ENCODE measurements around the gene INO80D.

DNA sequence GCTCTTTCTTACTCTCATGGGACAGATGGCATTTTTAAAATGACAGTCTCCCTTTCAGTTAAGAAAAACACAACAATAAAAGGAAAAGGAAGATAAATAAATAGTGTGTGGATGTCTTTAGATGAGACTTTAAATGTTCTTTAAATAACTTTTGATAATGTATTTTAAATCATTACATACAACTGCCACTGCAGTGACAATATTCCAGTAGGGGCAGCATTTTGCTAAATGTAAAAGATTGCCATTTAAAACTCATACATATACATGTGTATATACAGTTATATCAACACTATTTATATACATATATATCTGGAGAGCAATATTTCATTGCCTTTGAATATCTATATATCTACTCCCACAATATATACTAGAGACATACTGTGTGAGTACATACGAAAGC lies 90.7 kb downstream of the INO80D start:
- no peak for TF ChIP-seq SIRT6 (IDR thresholded peaks at IDR 0.05; ENCODE audit: low read length)
- TF ChIP-seq CEBPB (IDR thresholded peaks at IDR 0.05; ENCODE audit: low read depth, low read length) = no peak
- TF ChIP-seq EP300 (IDR thresholded peaks at IDR 0.05; ENCODE audit: borderline replicate concordance in 1 of 2, low read depth in 2 of 2, low read length in 2 of 2) = no peak
- TF ChIP-seq POLR2A (IDR thresholded peaks at IDR 0.05; ENCODE audit: control extremely low read depth in 1 of 2, low read depth in 2 of 2, low read length in 2 of 2) = no peak
- TF ChIP-seq, protein P1, sequence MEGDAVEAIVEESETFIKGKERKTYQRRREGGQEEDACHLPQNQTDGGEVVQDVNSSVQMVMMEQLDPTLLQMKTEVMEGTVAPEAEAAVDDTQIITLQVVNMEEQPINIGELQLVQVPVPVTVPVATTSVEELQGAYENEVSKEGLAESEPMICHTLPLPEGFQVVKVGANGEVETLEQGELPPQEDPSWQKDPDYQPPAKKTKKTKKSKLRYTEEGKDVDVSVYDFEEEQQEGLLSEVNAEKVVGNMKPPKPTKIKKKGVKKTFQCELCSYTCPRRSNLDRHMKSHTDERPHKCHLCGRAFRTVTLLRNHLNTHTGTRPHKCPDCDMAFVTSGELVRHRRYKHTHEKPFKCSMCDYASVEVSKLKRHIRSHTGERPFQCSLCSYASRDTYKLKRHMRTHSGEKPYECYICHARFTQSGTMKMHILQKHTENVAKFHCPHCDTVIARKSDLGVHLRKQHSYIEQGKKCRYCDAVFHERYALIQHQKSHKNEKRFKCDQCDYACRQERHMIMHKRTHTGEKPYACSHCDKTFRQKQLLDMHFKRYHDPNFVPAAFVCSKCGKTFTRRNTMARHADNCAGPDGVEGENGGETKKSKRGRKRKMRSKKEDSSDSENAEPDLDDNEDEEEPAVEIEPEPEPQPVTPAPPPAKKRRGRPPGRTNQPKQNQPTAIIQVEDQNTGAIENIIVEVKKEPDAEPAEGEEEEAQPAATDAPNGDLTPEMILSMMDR (IDR thresholded peaks at IDR 0.05; ENCODE audit: control extremely low read depth in 1 of 3, insufficient read depth in 1 of 3, low read depth in 1 of 3, low read length in 3 of 3) = no peak

Measured in H1 (cell line).